Measurements from ENCODE around the gene ITPRID1.
A peak's percentile ranks its signal among the peaks of the same experiment; 100 is the strongest.
"Not testable (repeated sequence)": the region's sequence is repeated elsewhere in the genome, so short reads cannot be mapped to it uniquely, and the experiment has no call there.

The ITPRID1 gene

GRCh38 chr7:31513790-31514189 is at the start of gene ITPRID1:
Gene ITPRID1, plus strand, starts transcription at chr7:31514090. Its CDS starts 38,935 bp downstream, at chr7:31553025.
- no peak for DNase-seq

DNA sequence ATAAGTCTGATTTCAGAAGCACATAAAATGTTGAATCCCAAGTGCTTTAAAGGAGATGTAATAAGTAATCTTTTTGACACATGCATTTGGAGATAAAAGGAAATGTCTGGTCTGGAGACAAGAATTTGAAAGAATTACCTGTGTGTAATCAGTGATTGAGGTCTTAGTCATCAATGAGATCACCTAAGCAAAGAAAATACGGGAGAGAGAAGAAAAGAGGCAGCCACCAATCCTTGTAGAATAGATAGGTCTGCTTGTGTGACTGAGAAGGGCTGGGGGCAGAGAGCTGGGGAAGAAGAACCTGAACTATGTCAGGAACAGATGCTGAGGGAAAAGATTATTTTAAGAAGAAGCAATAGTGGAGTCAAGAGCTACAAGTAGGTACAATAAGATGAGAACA is 49.3 kb upstream of the ITPRID1 start:
- DNase-seq: no peak

- DNase-seq: no peak
Observed at GRCh38 chr7:31465285-31465684, 48.6 kb upstream of the ITPRID1 start.

DNA sequence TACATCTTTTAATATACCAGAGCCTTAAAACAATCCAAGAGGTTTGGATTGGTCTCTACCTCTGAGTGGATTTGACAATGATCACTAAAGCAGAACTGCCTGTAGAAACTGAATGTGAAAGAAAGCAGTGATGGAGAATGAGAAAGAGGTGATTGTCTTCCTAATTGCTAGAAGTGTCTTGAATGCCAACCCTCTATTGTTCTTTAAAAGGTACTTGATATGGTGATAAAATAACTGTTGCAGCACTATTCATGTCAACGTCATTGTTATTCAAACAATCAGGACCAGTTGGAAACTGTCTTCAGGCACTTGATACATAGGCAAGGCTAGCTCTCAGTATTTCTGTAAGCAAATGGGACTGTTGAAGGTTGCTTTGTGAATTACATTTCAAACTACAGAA is 47.9 kb upstream of the ITPRID1 start:
- DNase-seq: peak; percentile 51

- DNase-seq: not testable (repeated sequence)
Observed at GRCh38 chr7:31470883-31471282, 43.0 kb upstream of the ITPRID1 start.

DNA sequence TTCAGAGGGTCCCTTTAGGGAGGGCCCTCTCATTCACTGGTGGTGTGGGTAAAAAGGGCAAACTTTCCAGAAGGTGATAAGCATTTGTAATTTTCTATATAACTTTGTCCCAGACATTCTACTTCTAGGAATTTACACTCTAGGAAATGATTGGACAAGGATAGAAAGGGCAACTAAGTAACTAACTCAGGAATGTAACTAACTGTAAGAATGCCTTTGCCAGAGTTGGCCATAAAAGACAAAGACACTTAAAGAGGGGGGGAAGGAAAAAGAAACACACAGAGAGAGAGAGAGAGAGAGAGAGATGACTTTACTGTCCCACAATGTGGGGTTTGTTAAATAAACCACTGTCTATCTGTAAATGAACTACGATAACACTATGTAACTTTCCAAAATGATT is 38.5 kb upstream of the ITPRID1 start:
- DNase-seq: no peak

DNA sequence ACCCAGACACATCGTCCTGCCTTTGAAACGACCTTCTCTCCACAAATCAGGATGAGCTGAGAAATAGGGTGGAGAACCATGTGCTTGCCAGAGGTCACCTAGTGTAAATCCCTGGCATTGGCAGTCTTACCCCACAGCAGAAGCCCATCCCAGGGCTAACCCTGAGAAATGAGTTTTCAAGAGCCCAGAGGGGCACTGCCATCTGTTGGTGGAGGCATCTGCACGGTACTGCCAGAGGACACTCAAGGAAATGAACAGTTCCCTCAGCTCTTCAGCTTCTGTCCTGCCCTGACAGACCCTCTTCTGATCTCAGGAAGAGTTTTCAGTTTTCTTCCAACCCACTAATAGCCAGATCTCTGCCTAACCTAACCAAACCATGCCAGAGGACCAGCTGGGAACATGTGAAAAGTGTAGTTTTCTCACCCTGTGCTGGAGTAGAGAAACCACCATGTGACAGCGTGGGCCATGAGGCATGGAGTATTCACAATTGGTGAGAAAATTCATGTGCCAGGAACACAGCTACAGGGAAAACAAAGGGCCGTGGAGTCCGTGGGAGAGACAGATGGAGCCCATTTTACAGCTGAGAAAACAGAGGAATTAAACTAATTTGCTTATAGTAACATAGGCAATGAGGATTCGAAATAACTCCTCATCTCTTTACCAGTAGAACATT is 37.7 kb upstream of the ITPRID1 start:
- DNase-seq: no peak

DNA sequence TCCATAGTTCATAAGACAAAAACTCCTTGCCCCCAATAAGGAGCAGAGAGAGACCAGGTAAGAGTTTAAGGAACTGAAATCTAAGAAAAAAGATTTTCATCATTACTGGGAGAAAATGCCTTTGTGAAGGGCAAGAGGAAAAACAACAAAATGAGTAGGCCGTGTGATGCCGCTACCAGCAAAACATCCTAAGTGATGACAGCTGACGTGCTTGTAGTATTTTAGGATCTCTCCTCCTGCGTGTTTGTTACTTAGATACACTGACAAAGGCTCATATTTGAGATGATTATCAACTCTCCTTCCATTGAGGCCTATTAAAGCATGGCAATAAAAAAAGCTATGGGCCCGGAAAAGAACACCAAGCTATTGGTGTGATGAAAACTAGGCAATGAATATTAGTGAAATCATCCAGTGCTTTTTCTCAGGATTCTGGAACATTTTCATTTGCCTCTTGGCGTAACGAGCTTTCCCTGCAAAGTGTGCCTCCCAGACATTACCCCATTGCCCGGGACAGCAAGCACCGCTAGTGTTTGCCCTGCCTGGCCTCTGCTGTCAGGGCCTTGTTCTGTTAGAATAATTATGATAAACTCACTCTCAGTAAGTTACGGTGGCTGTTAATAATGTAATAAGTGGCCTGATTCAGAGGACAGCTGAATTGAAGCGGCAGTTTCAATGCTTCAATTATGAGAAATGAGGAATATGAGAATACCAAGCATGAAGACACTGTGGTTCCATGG is 36.8 kb upstream of the ITPRID1 start:
- no peak for DNase-seq

GRCh38 chr7:31478018-31478417 is 35.9 kb upstream of the ITPRID1 start:
- DNase-seq: no peak

- no peak for DNase-seq
Observed at GRCh38 chr7:31478721-31479120, 35.2 kb upstream of the ITPRID1 start.

DNA sequence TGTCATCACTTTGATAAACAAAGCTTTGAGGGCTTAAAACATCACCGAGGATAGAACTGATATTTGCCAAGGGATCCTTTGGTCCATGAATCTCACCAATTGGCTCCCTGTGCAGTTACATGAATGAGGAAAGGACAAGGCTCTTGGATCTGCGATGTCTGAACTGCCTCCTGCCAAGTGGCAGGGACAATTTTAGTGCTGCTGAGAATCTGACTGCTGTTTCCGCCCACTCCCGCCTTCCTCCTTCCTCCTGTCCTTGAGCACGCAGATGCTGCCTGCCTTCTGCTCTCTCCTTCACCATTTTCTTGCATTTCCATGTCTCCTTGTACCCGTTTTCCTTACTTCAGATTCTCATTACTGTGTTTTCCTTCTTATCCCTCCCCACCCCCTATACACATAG is 26.8 kb upstream of the ITPRID1 start:
- no peak for DNase-seq

DNA sequence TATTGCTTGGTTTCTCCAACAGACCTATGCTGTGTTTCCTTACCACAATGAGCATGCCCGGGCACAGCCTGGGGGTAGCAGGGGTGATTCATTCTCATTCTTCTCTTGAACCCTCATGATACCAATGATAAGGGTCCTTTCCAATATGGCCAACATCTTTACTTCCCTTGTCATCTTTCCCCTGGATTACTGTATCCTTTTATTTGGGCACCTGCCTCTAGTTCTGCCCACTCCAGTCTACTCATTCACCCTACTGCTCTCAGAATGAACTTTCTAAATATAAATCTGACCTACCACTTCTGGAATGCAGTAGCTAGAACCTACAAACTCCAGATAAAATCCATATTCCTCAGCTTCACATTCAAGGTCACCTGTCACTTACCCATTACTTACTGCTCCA is 26.4 kb upstream of the ITPRID1 start:
- DNase-seq: no peak

DNA sequence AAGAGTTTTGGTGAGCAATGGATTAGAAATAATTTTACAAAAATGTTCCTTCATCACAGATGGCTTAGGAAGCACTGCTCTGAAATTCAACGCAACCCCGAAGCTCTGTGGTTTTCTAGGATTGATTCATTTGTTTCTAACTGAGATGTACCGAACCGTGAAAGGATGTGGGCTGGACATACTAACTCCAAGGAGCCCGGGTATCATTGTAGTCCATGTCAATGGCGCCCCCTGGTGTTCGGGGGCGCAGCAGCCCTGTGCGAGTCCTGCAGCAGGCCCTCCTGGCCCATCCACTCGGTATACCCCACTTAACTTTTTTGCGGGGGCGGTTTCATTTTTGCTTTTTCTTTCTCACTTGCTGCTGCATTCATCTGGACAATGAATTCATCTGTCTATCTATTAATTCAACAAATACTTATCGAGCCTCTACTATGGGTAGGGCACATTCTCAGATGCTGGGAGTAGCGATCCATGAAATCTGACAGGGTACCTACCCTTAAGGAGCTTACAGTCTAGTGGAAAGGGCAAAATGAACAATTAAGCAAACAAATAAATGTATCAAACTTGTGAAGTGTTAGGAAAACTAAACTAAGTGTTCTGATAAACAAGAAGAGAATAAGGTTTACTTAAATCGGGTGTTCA is 25.2 kb upstream of the ITPRID1 start:
- no peak for DNase-seq

DNA sequence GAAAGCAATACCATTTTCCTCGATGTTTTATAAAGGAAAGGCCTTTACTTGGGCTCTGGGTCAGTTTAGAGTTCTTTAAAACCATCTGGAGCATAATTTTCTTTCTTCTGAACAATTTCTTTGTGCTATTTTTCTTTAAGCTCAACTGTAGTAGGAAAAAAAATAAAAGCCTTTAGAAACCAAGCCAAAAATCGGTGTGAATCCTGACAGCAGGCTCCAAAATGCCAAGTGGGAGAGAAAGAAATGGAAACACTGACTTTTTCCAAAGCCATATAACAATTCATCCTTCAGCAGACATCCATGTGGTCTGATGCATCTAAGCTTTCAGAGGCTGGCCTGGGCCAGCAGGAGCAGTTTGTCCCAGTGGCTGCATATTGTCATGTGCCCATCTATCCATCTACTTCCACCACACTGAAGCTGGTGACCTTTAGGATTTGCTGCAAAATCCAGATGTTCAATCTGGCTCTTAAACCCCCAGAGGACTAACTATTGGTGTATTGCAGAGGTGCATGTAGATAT is 23.0 kb upstream of the ITPRID1 start:
- DNase-seq: no peak

DNA sequence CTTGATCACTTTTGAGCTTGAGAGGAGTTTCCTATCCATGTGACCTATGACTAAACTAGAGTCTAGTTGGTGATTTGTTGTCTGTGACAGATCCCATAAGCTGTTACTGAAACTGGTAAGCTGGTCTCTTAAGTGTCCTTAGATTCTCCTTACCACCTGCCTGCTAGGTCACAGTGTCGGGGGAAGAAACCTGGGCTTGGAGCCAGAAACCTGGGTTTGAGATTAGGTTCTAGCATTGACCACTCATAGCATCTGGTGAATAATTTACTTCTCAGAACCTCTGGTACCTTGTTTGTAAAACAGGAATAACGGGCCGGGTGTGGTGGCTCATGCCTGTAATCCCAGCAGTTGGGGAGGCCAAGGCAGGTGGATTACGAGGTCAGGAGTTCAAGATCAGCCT is 21.8 kb upstream of the ITPRID1 start:
- no peak for DNase-seq

GRCh38 chr7:31493714-31494181 is 20.1 kb upstream of the ITPRID1 start:
- peak; percentile 50 for DNase-seq

DNA sequence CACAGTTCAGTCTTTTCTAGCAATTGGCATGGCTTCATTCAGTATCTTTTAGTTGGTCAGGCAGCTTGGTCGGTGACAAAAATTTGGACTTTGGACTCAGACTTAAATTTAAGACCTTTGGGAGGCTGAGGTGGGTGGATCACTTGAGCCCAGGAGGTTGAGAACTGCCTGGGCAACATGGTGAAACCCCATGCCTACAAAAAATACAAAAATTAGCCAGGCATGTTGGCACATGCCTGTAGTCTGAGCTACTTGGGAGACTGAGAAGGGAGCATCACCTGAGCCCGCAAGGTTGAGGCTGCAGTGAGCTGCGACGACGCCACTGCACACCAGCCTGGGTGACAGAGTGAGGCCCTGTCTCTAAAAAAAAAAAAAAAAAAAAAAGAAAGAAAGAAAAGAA is 19.5 kb upstream of the ITPRID1 start:
- no peak for DNase-seq

DNA sequence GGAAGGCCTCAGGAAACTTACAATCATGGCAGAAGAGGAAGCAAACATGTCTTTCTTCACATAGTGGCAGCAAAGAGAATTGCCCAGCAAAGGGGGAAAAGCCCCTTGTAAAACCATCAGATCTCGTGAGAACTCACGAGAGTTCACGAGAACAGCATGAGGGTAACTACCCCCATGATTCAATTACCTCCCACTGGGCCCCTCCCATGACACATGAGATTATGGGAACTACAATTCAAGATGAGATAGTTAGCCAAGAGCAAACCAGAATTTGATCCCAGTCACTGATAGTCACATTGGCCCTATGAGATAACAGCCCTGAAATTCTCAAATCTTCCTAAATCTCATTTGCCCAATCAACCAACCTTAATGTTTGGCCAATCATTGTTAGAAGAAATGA is 18.2 kb upstream of the ITPRID1 start:
- DNase-seq: no peak

GRCh38 chr7:31497516-31497915 is 16.4 kb upstream of the ITPRID1 start:
- DNase-seq: no peak

DNA sequence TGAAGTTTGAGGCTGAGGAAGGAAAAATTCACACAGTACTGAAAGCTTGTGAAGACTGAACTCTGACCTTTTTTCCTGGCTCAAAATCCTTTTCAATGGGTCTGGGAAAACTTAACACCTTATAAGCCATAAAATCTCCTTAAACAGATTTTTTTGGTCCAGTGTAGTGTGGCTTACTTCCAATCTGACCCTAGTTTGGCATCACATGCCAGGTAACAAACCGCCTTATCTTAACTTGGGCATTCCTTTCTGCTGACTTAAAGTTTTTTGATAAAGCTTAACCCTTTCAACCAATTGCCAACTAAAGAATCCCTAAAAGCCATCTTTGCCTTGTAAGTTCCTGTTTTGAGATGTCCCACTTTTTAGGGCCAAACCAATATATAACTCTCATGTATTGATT is 13.2 kb upstream of the ITPRID1 start:
- no peak for DNase-seq

DNA sequence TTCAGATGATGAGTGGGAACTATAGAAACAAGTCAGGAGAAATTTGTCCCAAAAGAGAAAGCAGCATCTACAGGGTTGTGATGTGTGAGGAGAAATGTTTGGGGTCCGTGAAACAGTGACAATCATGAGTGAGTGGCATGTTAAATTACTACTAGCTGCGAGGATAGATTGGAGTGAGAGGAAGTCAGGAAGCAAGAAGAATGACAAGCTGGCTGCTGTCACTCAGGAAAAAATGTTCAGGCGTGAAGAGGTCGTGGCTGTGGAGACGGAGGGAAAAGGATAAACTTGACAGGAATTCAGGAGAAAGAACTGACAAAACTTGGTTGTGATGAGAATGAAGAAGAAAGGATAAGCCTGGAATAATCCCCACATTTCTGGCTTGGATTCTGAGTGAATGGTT is 5.1 kb upstream of the ITPRID1 start:
- no peak for DNase-seq

DNA sequence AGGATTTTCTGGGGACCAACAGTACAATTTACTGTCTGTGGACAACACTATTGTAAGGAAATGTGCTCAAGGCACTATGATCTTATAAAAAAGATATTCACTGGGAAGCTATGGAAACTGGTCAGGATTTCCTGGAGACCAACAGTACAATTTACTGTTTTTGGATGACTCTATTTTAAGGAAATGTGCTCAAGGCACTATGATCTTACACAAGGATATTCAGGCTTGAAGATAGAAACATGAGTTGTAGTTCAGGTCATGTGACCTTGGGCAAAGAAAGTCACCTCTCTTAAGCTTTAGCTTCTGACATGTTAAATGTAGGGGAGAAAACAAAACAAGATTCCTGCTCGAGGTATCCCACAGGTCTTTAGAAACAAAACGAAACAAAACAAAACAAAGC is 1.7 kb upstream of the ITPRID1 start:
- DNase-seq: no peak

- DNase-seq: no peak
Observed at GRCh38 chr7:31516680-31517502, 3.0 kb downstream of the ITPRID1 start.
